GM18858 (cell line): ENCODE results near the gene AFF1.
"Not testable (repeated sequence)": the region's sequence is repeated elsewhere in the genome, so short reads cannot be mapped to it uniquely, and the experiment has no call there.

Experiments used
- ATAC-seq: cut with Tn5 transposase; IDR thresholded peaks from one replicate; pipeline ENCODE4 v1.9.1; 2021; ENCODE audit not compliant: unreplicated experiment

Gene AFF1

DNA sequence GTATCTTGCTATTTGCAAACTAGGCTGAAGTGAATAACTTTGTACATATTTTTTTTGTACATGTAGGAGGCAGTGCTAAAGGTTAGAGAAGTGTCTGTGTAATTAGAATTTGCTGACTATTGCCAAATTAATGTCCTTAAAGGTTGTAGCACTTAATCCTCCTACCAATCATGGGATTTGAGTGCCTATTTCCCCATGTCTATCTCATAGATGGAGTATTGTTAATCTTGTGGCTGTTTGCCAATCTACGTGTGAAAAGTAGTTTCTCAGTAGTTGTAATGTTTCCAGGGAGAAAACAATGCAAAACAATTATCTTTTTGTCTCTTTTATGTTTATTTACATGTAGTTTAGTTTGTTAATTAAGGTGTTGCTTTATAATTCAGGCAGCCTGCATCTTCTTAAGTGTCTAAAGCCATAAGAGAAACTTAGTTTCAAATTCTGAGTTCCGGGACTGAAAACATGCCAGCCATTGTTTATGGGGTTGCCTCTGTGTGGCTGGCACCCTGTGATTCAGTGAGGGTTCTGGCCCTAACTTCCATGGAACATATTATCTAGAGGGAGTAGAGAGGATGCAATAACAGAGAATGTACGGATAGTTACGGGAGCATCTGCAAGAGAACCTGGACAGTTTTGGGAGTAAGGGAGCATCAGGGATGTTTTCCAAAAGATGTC, 143.2 kb downstream of the AFF1 start:
- no peak for ATAC-seq

DNA sequence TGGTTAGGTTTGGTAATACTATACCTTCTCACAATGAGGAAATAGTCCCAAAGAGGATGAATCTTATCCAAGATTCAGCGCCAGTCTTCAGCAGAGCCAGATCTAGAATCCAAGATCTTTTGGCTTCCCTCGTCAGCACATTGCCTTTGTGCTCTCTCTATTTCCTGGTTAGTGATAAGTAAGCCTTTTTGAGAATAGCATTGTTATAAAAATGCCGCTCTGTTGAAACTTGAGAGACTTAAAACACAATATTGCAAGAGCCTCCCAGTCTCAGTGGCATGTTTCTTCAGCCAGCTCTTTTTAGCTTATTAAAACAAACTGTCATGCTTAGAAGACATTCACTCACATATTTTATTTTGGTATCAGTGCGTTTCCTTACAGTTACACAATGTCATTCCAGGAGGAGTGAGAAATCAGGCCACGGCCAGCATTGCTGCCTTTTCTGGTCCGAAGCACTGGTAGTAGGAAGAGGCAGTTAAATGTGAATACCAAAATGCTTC, 144.2 kb downstream of the AFF1 start:
- no peak for ATAC-seq

DNA sequence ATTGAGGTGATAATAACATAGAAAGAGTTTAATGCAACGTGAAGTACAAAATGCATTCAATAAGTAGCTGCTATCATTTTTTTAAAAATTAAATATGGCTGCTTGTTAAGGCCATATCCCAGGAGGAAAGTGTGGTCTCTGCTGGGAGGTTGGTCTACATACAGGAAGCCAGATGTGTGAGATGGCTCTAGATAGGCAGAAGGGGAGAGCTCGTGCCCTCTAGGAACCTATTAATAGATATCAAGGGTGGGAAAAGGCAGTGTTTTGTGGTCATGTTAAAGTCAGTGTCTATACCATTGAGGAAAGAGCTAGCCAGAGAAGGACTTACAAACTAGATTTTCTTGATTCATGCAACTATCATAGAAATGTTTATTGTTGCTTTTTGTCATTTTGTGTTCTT, 145.2 kb downstream of the AFF1 start:
- ATAC-seq: no peak

DNA sequence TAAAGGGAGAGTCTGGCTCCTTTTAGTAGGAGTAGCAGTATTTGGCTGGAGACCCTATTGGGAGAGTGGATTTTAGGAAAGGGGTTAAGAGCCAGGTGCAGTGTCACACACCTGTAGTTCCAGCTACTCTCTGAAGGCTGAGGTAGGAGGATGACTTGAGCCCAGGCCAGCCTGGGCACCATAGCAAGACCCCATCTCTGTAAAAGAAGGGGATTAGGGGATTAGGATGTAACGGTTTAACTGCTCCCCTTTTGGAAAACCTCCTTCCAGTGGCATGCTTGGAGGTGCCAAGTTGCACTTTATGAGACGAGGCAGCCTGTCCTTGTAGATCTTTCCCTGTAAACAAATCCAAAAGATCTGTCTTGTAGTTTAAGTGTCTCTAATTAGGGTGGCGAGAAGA, 145.7 kb downstream of the AFF1 start:
- no peak for ATAC-seq

DNA sequence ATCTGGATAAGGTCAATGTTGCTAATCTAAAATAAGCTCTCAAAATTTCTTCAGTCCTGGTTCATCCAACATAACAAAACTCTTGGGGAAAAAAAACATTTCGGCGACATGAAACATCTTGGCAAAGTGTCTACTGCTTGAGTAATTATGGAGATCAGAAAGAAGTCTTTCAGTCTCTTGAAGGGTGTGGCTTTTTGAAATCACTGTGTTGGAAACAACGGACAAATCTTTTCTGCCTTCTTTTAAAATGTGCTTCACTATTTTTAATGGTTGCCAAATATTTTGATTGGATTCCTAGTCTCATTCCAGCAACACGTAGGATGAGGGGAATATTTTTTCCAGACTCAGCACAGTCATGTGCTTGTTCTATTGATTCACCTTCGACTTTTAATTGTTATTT, 147.0 kb downstream of the AFF1 start:
- ATAC-seq: no peak

DNA sequence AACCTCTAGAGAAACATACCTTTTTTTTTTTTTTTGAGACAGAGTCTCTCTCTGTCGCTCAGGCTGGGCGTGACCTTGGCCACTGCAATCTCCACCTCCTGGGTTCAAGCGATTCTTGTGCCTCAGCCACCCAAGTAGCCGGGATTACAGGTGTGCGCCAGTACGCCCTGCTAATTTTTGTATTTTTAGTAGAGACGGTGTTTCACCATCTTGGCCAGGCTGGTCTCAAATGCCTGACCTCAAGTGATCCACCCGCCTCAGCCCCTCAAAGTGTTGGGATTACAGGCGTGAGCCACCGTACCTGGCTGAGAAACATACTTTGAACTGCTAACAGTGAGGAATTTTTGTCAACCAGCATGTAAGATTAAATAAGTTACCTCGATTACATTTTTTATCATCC, 150.9 kb downstream of the AFF1 start:
- ATAC-seq: not testable (repeated sequence)

DNA sequence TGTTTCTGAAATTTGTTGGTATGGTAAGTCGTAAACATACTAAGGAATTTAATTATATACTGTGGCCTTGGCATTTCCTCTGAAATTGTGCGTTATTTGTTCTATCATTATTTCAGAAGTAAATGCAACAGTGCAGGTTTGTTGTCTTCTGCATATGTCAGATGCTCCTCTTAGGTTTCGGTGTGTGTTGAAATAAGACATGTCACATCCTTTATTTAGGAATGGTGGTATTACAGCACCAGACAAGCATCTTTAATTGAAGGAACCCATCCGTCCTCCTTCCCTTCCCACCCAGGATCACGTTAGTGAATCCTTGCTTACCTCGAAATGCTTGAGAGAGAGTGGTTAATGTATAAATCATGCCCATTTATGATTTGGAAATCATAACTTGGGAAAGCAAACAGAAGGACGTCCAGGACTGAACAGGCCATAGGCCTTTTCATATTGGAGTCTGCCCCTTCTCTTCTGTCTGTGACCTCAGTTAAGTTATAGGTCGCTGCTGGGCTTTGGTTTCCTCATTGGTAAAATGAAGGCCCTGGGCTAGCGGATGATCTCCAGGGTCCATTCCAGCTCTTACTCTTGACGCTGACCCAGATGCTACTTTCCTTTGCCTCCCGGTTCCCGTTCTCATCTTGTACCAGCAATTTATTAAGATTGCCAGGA, 151.5 kb downstream of the AFF1 start:
- no peak for ATAC-seq

DNA sequence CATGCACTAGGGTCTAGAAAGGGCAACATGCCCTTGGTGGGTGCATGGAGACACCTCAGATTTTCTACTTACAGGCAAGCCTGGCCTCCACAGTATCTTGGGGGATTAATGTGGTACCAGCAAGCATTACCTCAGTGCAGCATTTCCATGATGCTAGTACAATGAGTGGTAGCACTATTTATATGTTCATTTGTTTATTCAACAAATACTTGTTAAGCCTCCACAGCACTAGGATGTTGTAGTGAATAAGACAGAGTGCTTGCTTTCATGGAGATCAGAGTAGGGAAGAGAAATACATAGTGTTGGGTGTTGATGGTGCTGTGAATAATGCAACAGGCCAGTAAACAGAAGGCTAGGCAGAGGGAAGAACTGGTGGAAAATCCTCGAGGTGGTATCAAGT, 152.2 kb downstream of the AFF1 start:
- no peak for ATAC-seq

DNA sequence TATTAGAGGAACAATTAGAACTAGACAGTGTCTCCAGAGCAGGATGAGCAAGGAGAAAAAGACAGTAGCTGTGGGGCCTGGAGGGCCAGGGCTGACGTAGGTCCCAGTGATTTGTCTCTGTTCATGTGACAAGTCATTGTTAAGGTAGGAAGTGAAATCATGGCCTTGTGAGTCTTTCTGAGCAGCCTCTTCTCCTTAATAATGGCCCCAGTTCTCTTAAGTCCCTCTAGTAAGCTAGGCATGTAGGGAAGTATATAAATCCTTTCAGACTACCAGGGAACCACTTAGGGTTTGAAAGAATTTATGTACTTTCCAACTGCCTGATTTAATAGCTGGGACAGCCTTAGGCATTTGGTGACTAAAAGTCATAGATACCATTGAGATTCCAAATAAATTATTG, 152.6 kb downstream of the AFF1 start:
- no peak for ATAC-seq

DNA sequence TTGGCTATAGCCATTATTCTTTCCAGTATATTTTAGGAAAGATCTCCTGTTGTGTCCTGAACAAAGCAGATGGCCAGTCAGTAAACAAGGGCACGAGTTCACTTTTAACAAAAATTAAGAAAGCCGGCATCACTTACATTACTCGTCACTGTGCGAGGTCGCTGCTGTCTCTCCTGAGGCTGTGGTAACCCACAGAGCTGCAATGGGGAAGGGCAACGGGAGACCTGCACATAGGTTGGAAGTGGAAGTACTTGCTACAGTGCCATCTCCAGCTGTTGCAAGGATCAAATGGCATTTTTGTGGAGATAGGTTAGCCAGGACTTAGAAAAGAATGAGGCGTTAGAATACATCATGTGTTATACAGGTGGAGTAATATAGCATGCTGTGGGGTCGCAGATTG, 153.4 kb downstream of the AFF1 start:
- ATAC-seq: no peak

DNA sequence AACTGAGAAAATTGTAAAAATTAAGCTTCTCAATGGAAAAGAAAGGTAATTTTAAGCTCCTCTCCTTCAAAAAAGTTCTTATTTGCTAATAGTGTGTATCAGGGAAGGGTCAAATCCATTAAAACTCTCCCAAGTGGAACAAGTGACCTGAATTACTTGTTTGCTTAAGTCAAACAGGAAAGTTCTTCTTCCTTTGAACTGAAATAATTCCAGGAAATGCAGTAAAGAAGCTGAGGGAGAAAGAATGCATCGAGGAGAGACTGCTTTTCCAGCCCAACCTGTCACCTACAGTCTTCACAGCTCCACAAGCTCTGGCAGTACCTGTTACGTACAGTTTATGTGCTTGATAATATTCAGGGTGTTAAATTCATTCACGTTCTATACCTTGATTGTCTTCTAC, 154.6 kb downstream of the AFF1 start:
- no peak for ATAC-seq

DNA sequence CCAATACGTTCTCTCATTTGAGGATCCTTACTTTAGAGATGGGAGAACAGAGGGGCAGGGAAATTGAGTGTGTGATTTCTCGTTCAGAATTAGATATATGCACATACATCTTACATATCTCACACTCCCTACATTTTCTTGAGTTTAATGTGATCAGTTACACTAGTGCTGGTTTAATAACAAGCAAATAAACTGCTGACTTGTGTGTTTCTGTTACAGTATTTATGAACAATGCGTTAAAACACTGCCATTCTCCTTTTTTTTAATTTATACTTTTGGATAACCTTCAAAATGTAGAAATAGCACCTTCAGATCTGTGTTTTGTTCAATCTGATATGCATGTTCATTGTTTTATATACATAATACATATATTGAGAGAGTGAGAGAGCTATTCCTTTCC, 155.5 kb downstream of the AFF1 start:
- no peak for ATAC-seq

DNA sequence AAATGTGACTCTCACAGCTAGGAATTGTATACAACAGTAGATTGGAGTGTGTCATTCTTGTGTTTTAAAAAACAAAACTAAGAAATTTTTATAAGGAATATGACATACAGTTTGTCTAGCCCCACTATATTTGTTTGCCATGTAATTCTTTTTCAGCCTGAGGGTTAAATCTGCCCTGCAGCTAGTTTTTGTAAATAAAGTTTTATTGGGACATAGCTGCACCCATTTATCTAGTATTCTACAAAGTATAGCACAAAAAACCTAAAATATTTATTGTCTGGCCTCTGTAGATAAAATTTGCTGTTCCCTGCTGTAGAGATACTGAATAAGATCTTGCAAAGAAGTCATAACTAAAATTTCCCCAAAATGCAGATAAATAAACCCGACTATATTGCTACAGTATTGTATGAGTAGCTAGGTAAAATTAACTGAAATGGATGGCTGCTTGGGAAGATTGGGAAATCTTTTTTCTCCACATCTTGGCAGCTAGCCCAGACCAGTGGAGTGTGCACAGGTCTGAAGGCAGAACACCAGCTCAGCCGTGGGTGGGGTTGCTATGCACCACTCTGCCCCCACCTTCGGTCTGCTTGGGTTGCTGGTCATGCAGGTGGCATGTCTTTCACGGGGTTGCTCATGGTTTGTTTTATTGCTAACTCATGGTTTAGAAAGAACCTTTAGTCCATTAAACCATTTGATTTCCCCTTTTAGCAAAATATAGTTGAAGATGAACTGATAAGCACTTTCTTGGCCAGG, 157.8 kb downstream of the AFF1 start:
- peak; percentile 35 for ATAC-seq

DNA sequence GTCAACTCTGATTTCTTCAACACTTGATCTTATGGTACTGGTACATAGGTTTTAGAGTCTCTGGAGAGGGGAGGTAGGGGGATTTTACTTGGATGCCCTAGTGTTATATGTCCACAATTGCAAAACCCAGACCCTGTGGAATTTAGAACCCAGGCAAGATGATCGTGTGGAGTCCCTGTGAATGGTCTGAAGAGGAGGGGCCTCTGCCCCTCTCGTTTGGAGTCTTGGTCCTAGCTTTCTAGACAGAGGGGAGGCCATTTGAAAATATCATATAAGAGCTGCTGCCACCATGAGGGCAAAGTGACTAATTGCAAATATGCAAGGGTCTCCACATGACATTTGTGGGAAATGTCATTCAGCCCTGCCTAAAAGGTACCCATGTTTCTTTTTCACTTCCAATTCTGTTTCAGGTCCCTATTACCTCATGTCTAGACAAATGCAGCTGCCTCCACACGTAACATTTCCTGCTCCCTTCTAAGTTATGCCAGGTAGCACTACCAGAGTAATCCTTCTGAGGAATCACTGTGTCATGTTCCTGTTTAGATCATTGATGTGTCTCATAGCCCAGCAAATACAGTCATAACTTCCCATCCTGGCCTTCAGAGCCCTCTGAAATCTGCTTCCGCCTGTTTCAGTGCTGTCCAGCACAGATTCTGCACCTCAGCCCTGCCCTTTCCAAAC, 158.8 kb downstream of the AFF1 start:
- ATAC-seq: peak; percentile 72

DNA sequence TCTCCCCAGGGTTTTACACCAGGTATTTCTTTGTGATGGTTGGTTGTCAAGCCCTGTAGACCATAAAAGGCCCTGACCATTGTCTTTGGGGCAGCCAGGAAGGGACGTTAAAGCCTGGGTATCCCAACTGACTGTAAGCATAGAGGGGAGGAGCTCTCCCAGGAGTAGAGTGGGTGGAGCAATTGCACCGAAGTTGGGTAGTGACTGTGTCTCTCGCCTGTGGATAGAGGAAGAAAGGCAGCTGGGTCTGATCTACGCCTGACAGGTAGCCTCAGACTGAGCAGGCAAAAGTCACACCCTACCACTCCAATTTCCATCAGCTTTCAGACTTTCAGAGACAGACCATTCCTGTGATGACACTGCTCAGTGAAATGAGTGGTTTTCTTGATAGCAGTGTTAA, 162.3 kb downstream of the AFF1 start:
- no peak for ATAC-seq

DNA sequence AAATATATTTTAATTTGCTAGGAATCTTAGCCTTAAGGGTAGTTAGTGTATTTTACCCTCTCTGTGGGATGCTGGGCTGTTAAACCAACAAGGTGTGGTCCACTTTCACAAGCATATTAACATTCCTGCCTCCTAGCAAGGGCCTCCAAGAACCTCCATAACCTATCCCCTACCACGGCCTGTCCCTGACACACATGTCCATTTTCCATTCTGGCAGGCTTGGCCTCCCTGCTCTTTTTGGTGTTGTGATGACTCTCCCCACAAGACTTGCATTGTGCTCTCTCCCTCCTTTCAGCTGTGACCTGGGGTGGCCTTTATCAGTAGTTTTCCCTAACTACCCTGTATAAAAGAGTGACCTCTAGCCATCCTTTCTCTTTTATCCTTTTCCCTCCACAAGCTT, 165.4 kb downstream of the AFF1 start:
- no peak for ATAC-seq

DNA sequence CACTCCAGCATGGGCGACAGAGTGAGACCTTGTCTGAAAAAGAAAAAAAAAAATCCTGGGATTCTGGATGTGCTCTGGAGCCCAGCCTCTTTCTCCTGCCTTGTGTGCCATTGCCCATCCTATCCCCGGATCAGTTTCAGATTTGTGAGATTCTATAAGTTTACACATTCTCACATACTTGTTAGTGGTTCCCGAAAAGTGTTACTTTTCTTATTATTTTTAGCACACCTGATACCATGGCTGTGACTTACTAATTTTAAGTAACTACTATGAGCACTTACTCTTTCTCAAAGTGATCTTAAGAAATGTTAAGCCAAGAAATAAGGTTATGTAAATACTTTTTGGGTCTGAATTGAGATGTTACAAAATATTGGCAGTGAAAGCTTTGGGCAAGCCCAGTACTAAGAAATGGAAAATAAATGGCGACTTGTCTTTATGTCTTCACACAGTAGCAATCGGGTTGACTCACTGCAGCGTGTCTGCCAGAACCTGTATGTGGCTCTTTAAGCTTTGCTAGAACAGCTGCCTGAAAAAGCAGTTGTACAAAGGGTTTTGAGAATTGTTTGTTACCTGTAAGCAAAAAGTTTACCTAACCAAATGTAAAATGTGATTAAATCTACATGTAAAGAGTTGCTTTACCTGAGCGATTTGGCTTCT, 166.9 kb downstream of the AFF1 start:
- ATAC-seq: no peak

DNA sequence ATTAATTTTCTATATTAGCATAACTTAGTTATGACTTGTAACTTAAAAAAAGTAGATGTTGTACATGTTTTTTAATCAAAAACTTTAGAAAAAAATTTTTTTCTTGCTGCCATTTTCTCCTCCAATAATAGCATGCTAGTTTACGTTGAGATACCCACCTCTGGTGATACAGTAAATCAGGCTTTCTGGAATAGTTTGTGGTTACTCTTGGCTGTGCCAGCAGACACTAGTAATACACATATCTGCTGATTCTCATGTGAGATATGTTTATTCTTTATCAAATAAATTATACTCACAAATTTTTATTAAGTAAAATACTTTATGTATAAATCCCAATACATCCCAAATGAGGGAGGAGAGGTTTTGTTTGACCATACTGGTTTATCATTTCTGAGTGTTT, 168.3 kb downstream of the AFF1 start:
- ATAC-seq: no peak

DNA sequence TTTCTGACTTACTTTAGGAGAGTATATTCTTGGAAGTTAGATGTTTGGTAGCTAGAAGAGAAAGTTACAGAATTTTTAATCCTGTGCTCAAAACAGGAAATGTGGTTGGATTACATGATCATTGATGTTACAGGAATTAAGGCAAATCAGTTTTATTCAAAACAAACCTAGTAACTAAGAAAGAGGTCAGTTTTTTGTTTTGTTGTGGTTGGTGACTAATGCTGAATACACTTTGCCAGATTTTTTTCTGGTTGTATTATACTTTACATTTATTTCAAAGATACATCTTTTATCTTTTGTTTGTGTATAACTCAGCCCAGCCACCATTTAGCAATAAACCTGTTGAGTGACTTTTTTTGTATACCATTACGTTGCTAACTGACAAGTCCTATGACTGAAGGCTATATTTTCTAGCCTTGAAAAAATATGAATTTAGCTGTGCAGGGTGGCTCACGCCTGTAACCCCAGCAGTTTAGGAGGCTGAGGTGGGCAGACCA, 168.9 kb downstream of the AFF1 start:
- no peak for ATAC-seq

DNA sequence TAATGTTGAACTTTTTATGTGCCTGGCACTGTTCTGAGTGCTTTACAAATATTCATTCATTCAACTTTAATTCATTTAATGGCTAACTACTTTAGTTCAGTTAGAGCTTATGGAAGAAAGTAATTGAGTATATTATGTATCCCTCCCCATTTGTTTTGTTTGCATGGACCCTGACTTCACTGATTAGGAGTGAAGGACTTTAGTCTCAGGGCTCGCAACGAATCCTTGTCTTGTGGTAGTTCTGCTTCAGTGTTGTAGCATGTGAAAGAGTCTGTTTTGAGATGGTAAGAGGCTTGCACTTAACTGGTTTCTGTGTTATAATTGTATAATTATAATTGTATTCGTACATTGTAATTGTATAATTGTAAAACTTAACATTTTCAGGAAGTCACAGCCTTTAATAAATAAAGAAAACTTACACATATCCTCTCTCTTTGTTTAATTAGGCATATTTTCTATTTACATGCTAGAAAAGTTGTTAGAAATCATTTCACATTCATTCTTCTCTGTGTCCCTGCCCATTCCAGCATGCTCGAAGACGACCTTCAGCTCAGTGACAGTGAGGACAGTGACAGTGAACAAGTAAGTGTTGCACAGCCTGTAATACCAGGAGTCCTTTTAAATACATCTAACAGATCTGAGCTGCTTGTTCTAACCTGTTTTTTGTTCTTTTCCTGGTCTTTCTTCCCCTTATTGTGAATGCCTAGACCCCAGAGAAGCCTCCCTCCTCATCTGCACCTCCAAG, 170.5 kb downstream of the AFF1 start:
- ATAC-seq: no peak
